Muscle layer of colon (tissue), 2 donors: ENCODE data around the gene KIAA1755.

Source experiments
- H3K27ac ChIP-seq: one replicate; pipeline ENCODE4 v1.7.0; 2013; ENCODE audit warnings: low read depth, mild to moderate bottlenecking, low read length, moderate library complexity
- H3K27me3 ChIP-seq, 2 donors: one replicate each; pipeline ENCODE4 v1.7.0; 2013; ENCODE audit warnings: low read length in 2 of 2, mild to moderate bottlenecking in 2 of 2; ENCODE audit not compliant: insufficient read depth in 2 of 2, control insufficient read depth in 1 of 2
- H3K36me3 ChIP-seq: one replicate; pipeline ENCODE4 v1.7.0; 2013; ENCODE audit warnings: mild to moderate bottlenecking, low read length; ENCODE audit not compliant: insufficient read depth
- H3K4me1 ChIP-seq: one replicate; pipeline ENCODE4 v1.7.0; 2013; ENCODE audit warnings: mild to moderate bottlenecking, low read length; ENCODE audit not compliant: insufficient read depth
- H3K4me3 ChIP-seq, 2 donors: one replicate each; pipeline ENCODE4 v1.7.0; 2013; ENCODE audit warnings: low read length in 2 of 2, low read depth in 1 of 2, mild to moderate bottlenecking in 1 of 2, moderate library complexity in 1 of 2
- H3K9ac ChIP-seq: one replicate; pipeline ENCODE4 v1.7.0; 2013; ENCODE audit warnings: low read length
- H3K9me3 ChIP-seq: one replicate; pipeline ENCODE4 v1.7.0; 2013; ENCODE audit warnings: mild to moderate bottlenecking, low read length
- donor health status: abdominal sarcoma.
- donor health status: Adenocarcinoma of cecum.

Gene KIAA1755

GRCh38 chr20:38170826-38171674 lies 89.5 kb downstream of the KIAA1755 start:
- Histone ChIP-seq H3K9ac (no peak overlapping the region), H3K4me1 (peaks cover 1% of the 10 kb centered on the region), H3K27ac (no peak overlapping the region)

GRCh38 chr20:38170219-38170825 lies 90.2 kb downstream of the KIAA1755 start:
- Histone ChIP-seq H3K4me1 (peaks cover 9% of the 10 kb centered on the region), H3K4me3 (no peak overlapping the region), H3K36me3 (no peaks in the 10 kb centered on the region), H3K27ac (no peak overlapping the region), H3K9me3 (no peaks in the 10 kb centered on the region), H3K9ac (no peak overlapping the region), H3K27me3 (no peaks in the 10 kb centered on the region)

More at GRCh38 chr20:38170826-38171674, 89.5 kb downstream of the KIAA1755 start:
- Histone ChIP-seq H3K27me3 (no peaks in the 10 kb centered on the region), H3K36me3 (no peaks in the 10 kb centered on the region), H3K4me3 (no peak overlapping the region), H3K9me3 (no peaks in the 10 kb centered on the region)

GRCh38 chr20:38169636-38170193 lies 90.8 kb downstream of the KIAA1755 start:
- Histone ChIP-seq H3K27ac (no peak overlapping the region), H3K36me3 (no peaks in the 10 kb centered on the region), H3K4me1 (peaks cover 11% of the 10 kb centered on the region), H3K27me3 (no peaks in the 10 kb centered on the region), H3K9me3 (no peaks in the 10 kb centered on the region), H3K9ac (no peak overlapping the region), H3K4me3 (no peak overlapping the region)

GRCh38 chr20:38168791-38169589 lies 91.5 kb downstream of the KIAA1755 start:
- no peaks in the 10 kb centered on the region for H3K27me3 ChIP-seq
- H3K9me3 ChIP-seq, result no peaks in the 10 kb centered on the region
- H3K4me1 ChIP-seq, result peaks cover 16% of the 10 kb centered on the region
- no peak overlapping the region for H3K27ac ChIP-seq
- H3K36me3 ChIP-seq, result no peaks in the 10 kb centered on the region
- no peak overlapping the region for H3K4me3 ChIP-seq
- H3K9ac ChIP-seq, result no peak overlapping the region

GRCh38 chr20:38167851-38168760 lies 92.4 kb downstream of the KIAA1755 start:
- no peaks in the 10 kb centered on the region for H3K27me3 ChIP-seq
- H3K4me3 ChIP-seq, result no peak overlapping the region
- H3K9ac ChIP-seq, result no peak overlapping the region
- H3K36me3 ChIP-seq, result no peaks in the 10 kb centered on the region
- H3K9me3 ChIP-seq, result no peaks in the 10 kb centered on the region
- H3K27ac ChIP-seq, result no peak overlapping the region
- peaks cover 16% of the 10 kb centered on the region for H3K4me1 ChIP-seq

- Histone ChIP-seq H3K4me1 (peaks cover 16% of the 10 kb centered on the region), H3K9ac (no peak overlapping the region), H3K36me3 (no peaks in the 10 kb centered on the region), H3K27ac (no peak overlapping the region), H3K9me3 (no peaks in the 10 kb centered on the region), H3K27me3 (no peaks in the 10 kb centered on the region), H3K4me3 (no peak overlapping the region)
Measured at GRCh38 chr20:38167328-38167850, 93.1 kb downstream of the KIAA1755 start.

GRCh38 chr20:38166703-38167233 lies 93.8 kb downstream of the KIAA1755 start:
- Histone ChIP-seq H3K9me3 (no peaks in the 10 kb centered on the region), H3K27ac (no peak overlapping the region), H3K4me3 (no peak overlapping the region)

GRCh38 chr20:38165966-38166702 lies 94.4 kb downstream of the KIAA1755 start:
- Histone ChIP-seq H3K9ac (no peak overlapping the region), H3K27ac (no peak overlapping the region), H3K36me3 (no peaks in the 10 kb centered on the region), H3K9me3 (no peaks in the 10 kb centered on the region), H3K4me1 (peaks cover 16% of the 10 kb centered on the region), H3K4me3 (no peak overlapping the region), H3K27me3 (no peaks in the 10 kb centered on the region)

More at GRCh38 chr20:38166703-38167233, 93.8 kb downstream of the KIAA1755 start:
- H3K36me3 ChIP-seq, result no peaks in the 10 kb centered on the region
- no peak overlapping the region for H3K9ac ChIP-seq
- H3K27me3 ChIP-seq, result no peaks in the 10 kb centered on the region
- peaks cover 16% of the 10 kb centered on the region for H3K4me1 ChIP-seq

GRCh38 chr20:38165089-38165965 lies 95.2 kb downstream of the KIAA1755 start, which contains the start of gene TGM2:
Gene TGM2, minus strand, starts transcription at chr20:38165270. Its CDS starts 72 bp downstream, at chr20:38165198.
- Histone ChIP-seq H3K36me3 (peaks cover 3% of the 10 kb centered on the region), H3K27me3 (no peaks in the 10 kb centered on the region), H3K27ac (no peak within 1 kb of the TSS), H3K9ac (peak within 1 kb of the TSS; percentile 18), H3K4me3 (peak within 1 kb of the TSS; percentile 55 to 69), H3K4me1 (peaks cover 16% of the 10 kb centered on the region), H3K9me3 (no peaks in the 10 kb centered on the region)
